Astrocyte (in vitro differentiated cells and primary cell): ENCODE data around the gene MTRF1L. TPM values are rescaled to one million over a fixed set of nuclear protein-coding genes. Genes with fewer than 3 reads are reported as not detected.
A peak's percentile ranks its signal among the peaks of the same experiment; 100 is the strongest.

Experiments
- DNase-seq: peaks from one replicate; pipeline ENCODE4 v3.0.0-alpha.2; 2010; ENCODE audit warnings: low read depth
- FAIRE-seq: peaks from 2 replicates; lab custom pipeline; 2011; peaks lifted over from hg19 to GRCh38; lab: Jason Lieb, UNC
- H2AFZ ChIP-seq: 2 replicates; pipeline ENCODE4 v1.6.0; 2012; ENCODE audit warnings: low read depth, low read length, inconsistent platforms
- H3K27ac ChIP-seq: 2 replicates; pipeline ENCODE4 v1.5.1; 2011; ENCODE audit warnings: low read depth, low read length, inconsistent platforms
- H3K27me3 ChIP-seq: 2 replicates; pipeline ENCODE4 v1.6.0; 2011; ENCODE audit warnings: low read length, inconsistent platforms; ENCODE audit not compliant: insufficient read depth
- H3K36me3 ChIP-seq: 2 replicates; pipeline ENCODE4 v1.5.1; 2011; ENCODE audit warnings: low read length, inconsistent platforms; ENCODE audit not compliant: insufficient read depth
- H3K4me1 ChIP-seq: 2 replicates; pipeline ENCODE4 v1.5.1; 2011; ENCODE audit warnings: low read length, inconsistent platforms; ENCODE audit not compliant: insufficient read depth
- H3K4me2 ChIP-seq: 2 replicates; pipeline ENCODE4 v1.6.0; 2012; ENCODE audit warnings: low read length, inconsistent platforms
- H3K4me3 ChIP-seq: 2 replicates; pipeline ENCODE4 v1.5.1; 2011; ENCODE audit warnings: low read depth, mild to moderate bottlenecking, low read length, inconsistent platforms; ENCODE audit not compliant: insufficient read depth
- H3K79me2 ChIP-seq: 2 replicates; pipeline ENCODE4 v1.6.0; 2012; ENCODE audit warnings: mild to moderate bottlenecking, low read length, inconsistent platforms; ENCODE audit not compliant: insufficient read depth
- H3K9ac ChIP-seq: 2 replicates; pipeline ENCODE4 v1.6.0; 2012; ENCODE audit warnings: mild to moderate bottlenecking, low read length, inconsistent platforms
- H3K9me3 ChIP-seq: 2 replicates; pipeline ENCODE4 v1.5.1; 2012; ENCODE audit warnings: low read depth, mild to moderate bottlenecking, low read length, inconsistent platforms; ENCODE audit not compliant: insufficient read depth
- H4K20me1 ChIP-seq: 2 replicates; pipeline ENCODE4 v1.6.0; 2012; ENCODE audit warnings: low read length, inconsistent platforms; ENCODE audit not compliant: insufficient read depth
- H3K27ac Mint-ChIP-seq: one replicate; pipeline ENCODE4 v1.8.0; 2021; ENCODE audit warnings: mild to moderate bottlenecking, mixed read lengths; ENCODE audit not compliant: unreplicated experiment
- H3K27me3 Mint-ChIP-seq: one replicate; pipeline ENCODE4 v1.8.0; 2021; ENCODE audit warnings: low read depth, mixed read lengths; ENCODE audit not compliant: unreplicated experiment
- H3K36me3 Mint-ChIP-seq: one replicate; pipeline ENCODE4 v1.8.0; 2021; ENCODE audit warnings: low read depth, mixed read lengths; ENCODE audit not compliant: unreplicated experiment
- H3K4me1 Mint-ChIP-seq: one replicate; pipeline ENCODE4 v1.8.0; 2021; ENCODE audit warnings: low read depth, mixed read lengths; ENCODE audit not compliant: unreplicated experiment
- H3K4me3 Mint-ChIP-seq: one replicate; pipeline ENCODE4 v1.8.0; 2021; ENCODE audit warnings: mild to moderate bottlenecking, moderate library complexity, mixed read lengths; ENCODE audit not compliant: unreplicated experiment
- H3K9me3 Mint-ChIP-seq: one replicate; pipeline ENCODE4 v1.8.0; 2021; ENCODE audit warnings: mild to moderate bottlenecking, mixed read lengths; ENCODE audit not compliant: unreplicated experiment
- EZH2 ChIP-seq: IDR thresholded peaks from 2 replicates; pipeline ENCODE4 v1.6.1; 2012; ENCODE audit warnings: mild to moderate bottlenecking, low read length, inconsistent platforms; ENCODE audit not compliant: insufficient read depth
- total RNA-seq: library from RNA; stranded (reverse); gene quantifications from 2 replicates; pipeline ENCODE4 v1.2.1, GENCODE V29; 2021
- TF ChIP-seq, protein P1 (sequence below): IDR thresholded peaks from 2 replicates; pipeline ENCODE4 v1.5.1; 2011; ENCODE audit warnings: low read depth, mild to moderate bottlenecking, inconsistent platforms, low read length, moderate library complexity; ENCODE audit not compliant: insufficient read depth

MTRF1L gene
- total RNA-seq, 1 donor from 2014 or later = 33.2 TPM

DNA sequence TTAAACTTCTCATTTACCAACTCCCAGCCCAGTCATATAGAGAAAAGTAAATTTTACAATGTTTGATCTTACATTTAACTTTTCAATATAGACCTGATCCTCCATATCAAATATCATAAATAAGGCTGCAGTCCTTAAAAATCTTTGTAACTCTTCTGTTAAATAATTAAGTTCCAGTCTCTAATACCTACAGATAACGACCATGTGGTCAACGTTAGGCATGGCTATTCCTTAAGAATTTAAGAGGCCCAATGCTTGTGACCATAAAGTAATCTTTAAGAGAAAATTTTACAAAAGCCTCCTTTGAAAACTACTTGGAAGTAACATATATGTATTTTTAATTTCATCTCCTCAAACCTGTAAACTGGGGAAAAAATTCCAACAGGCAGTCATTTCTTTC is 21.3 kb downstream of the MTRF1L start:
- H3K27ac ChIP-seq = no peak overlapping the region
- peaks cover 39% of the 10 kb centered on the region for H4K20me1 ChIP-seq
- H3K36me3 ChIP-seq = peaks cover under 1% of the 10 kb centered on the region
- Mint-ChIP-seq H3K36me3 (no peaks in the 10 kb centered on the region), H3K27me3 (no peaks in the 10 kb centered on the region), H3K4me1 (peaks cover 24% of the 10 kb centered on the region), H3K4me3 (peak overlapping the region; percentile 94), H3K9me3 (no peaks in the 10 kb centered on the region), H3K27ac (peak overlapping the region; percentile 12)
- no peak overlapping the region for H2AFZ ChIP-seq
- FAIRE-seq (no peak), DNase-seq (no peak)
- H3K4me3 ChIP-seq = peak overlapping the region; percentile 94
- H3K27me3 ChIP-seq = no peaks in the 10 kb centered on the region
- peak overlapping the region; percentile 90 for H3K9ac ChIP-seq
- peak overlapping the region; percentile 92 for H3K4me2 ChIP-seq
- H3K79me2 ChIP-seq = peaks cover 91% of the 10 kb centered on the region
- no peaks in the 10 kb centered on the region for H3K9me3 ChIP-seq
- peaks cover 10% of the 10 kb centered on the region for H3K4me1 ChIP-seq
- TF ChIP-seq EZH2 = no peak
- TF ChIP-seq, protein P1, sequence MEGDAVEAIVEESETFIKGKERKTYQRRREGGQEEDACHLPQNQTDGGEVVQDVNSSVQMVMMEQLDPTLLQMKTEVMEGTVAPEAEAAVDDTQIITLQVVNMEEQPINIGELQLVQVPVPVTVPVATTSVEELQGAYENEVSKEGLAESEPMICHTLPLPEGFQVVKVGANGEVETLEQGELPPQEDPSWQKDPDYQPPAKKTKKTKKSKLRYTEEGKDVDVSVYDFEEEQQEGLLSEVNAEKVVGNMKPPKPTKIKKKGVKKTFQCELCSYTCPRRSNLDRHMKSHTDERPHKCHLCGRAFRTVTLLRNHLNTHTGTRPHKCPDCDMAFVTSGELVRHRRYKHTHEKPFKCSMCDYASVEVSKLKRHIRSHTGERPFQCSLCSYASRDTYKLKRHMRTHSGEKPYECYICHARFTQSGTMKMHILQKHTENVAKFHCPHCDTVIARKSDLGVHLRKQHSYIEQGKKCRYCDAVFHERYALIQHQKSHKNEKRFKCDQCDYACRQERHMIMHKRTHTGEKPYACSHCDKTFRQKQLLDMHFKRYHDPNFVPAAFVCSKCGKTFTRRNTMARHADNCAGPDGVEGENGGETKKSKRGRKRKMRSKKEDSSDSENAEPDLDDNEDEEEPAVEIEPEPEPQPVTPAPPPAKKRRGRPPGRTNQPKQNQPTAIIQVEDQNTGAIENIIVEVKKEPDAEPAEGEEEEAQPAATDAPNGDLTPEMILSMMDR = no peak

DNA sequence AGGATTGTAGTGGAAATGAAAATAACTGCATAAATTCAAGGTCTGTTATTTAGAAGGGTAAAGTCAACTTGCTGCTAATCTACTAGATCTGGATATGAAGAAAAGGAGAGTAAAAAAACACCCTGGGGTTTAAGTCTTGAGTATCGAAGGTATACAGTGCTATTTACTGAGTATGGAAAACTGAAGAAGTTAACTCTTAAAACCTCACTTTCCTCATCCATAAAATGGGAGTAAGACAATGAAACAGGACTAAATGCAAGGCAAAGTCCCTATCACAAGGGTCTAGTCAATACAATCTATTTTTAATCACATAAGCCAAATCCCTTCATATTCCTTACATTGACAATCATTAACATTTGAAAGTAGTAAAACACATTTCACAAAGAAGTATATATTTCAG is 21.9 kb downstream of the MTRF1L start:
- no peaks in the 10 kb centered on the region for H3K9me3 ChIP-seq
- Mint-ChIP-seq H3K4me3 (peak overlapping the region; percentile 94), H3K4me1 (peaks cover 24% of the 10 kb centered on the region), H3K27ac (peak overlapping the region; percentile 12), H3K9me3 (no peaks in the 10 kb centered on the region), H3K36me3 (no peaks in the 10 kb centered on the region), H3K27me3 (no peaks in the 10 kb centered on the region)
- DNase-seq = no peak
- peak overlapping the region; percentile 90 for H3K9ac ChIP-seq
- no peak overlapping the region for H2AFZ ChIP-seq
- peak overlapping the region; percentile 94 for H3K4me3 ChIP-seq
- no peaks in the 10 kb centered on the region for H3K36me3 ChIP-seq
- H4K20me1 ChIP-seq = peaks cover 39% of the 10 kb centered on the region
- peak overlapping the region; percentile 92 for H3K4me2 ChIP-seq
- H3K27me3 ChIP-seq = no peaks in the 10 kb centered on the region
- no peak for TF ChIP-seq EZH2
- TF ChIP-seq, protein P1 = no peak
- peaks cover 91% of the 10 kb centered on the region for H3K79me2 ChIP-seq
- FAIRE-seq = no peak
- peaks cover 10% of the 10 kb centered on the region for H3K4me1 ChIP-seq
- no peak overlapping the region for H3K27ac ChIP-seq

DNA sequence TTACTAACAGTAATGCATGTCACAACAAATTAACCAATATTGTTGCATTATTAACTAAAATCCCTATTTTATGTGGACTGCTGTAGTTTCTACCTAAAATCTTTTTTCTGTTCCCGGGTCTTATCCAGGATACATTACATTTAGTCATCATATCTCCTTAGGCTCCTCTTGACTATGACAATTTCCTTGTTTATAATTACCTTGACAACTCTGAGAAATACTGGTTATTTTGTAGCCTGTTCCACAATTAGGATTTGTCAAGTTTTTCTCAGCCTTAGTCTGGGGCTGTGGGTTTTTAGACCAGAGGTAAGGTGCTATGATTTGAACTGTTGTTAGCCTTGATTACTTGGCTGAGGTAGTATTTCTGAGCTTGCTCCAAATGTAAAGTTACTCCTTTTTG is 23.4 kb downstream of the MTRF1L start:
- no peak overlapping the region for H3K27ac ChIP-seq
- Mint-ChIP-seq H3K27ac (no peak overlapping the region), H3K36me3 (peaks cover under 1% of the 10 kb centered on the region), H3K9me3 (no peaks in the 10 kb centered on the region), H3K4me3 (no peak overlapping the region), H3K4me1 (peaks cover 24% of the 10 kb centered on the region), H3K27me3 (no peaks in the 10 kb centered on the region)
- TF ChIP-seq EZH2 = no peak
- TF ChIP-seq, protein P1 = no peak
- no peaks in the 10 kb centered on the region for H3K4me1 ChIP-seq
- H3K79me2 ChIP-seq = peaks cover 91% of the 10 kb centered on the region
- H3K4me3 ChIP-seq = no peak overlapping the region
- H3K9ac ChIP-seq = no peak overlapping the region
- H4K20me1 ChIP-seq = peaks cover 50% of the 10 kb centered on the region
- H3K9me3 ChIP-seq = no peaks in the 10 kb centered on the region
- DNase-seq = no peak
- peak overlapping the region; percentile 92 for H3K4me2 ChIP-seq
- no peak overlapping the region for H2AFZ ChIP-seq
- no peaks in the 10 kb centered on the region for H3K27me3 ChIP-seq
- peak; percentile 29 for FAIRE-seq
- H3K36me3 ChIP-seq = peaks cover 12% of the 10 kb centered on the region
